Daoy (cell line): ENCODE measurements around the gene MAST4. TPM values are rescaled to one million over a fixed set of nuclear protein-coding genes. Genes with fewer than 3 reads are reported as not detected.
A peak's percentile ranks its signal among the peaks of the same experiment; 100 is the strongest.
"Not testable (repeated sequence)": the region's sequence is repeated elsewhere in the genome, so short reads cannot be mapped to it uniquely, and the experiment has no call there.

Experiments used
- DNase-seq: peaks from one replicate; pipeline ENCODE4 v3.0.0-alpha.2; 2015; ENCODE audit warnings: low read depth
- total RNA-seq: library from RNA; depleted of rRNA; stranded (reverse); fragments of >200 nt; shearing (Covaris generic); gene quantifications from 2 replicates; pipeline ENCODE4 v1.2.3, GENCODE V29; 2014

The MAST4 gene
- total RNA-seq, 1 experiment from 2014 or later: 5.5 TPM

DNA sequence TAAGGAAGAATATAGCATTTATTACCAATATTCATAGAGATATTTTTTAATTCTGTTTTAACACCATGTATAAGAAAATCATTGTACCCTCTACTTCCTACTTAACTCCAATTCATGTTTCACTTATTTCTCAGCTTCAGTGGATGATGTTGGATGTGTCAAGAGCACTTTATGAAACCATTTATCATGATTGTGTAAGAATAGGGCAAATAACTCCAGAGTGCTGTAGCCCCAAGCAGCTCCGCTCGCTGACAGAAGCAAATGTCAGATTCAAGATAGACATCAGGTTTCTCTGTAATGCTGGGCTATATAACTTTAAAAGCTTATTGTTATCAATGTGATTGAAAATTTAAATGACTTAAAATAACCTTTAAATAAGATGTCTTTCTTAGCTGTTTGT, 50.4 kb downstream of the MAST4 start:
- DNase-seq: no peak

DNA sequence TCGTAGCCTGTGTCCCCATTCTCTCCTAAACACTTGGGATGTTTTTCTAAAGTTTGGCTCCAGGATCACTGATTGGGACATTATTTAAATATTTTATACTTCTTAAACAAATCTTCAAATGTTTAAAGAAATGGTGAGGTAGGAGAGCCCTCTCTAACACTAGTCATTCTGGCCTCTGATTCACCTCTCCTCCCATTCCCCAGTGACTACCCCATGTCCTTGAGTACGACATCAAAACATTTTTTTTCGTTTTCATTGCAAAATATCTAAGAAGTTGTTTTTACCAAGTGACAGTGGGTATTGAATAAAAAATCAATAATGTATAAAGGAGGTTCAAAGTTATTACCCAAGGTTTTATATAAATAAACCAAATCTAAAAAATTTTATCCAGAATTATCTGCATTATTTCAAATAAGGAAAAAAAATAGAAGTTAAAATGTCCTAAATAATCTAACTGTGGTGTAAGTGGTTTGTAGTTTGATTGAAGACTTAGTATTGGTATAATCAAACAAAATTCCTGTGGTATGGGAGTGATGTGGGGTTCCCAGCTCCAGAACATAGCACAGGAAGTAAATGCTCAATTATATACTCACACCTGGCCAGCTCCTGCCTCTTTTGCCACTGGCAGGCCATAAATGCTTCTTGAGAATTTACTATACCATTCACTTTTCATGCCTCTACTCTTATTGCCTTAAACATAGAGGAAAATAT, 51.1 kb downstream of the MAST4 start:
- peak; percentile 15 for DNase-seq

DNA sequence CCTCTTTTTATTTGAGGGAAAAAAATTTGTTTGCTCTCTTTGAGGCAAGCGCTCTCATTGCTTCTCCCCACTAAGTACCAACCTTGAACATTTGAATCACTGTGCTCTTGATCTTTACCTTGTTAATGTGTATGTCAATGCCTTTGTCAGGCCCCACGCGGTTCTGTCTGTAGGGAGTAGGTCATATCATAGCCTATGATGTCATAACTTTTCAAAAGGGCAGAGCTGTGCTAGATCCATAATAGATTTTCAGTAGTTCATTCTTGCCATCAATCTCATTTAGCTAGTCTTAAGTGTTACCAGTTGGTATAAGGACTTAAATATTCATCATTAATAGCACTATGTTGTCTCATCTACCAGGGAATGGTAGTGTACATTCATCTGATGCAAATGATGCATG, 56.6 kb downstream of the MAST4 start:
- no peak for DNase-seq

DNA sequence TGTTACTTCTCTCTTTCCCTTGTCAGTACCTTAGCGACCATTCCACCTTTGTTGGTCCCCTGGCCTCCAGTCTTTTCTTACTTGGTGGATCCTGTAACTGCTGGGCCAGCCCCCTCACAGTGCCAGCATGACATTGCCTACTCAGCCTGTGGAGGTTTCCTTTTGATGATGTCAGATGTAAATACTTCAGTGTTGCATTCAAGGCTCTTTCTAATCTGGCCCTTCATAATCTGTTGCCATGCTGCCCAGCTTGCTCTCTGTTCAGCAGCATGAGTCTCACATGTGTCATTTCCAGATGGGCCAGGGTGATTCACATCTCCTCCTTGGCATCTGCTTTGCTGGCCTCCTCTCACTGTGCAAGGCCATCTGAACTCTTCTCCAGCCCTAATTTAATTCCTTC, 57.1 kb downstream of the MAST4 start:
- DNase-seq: peak; percentile 83

DNA sequence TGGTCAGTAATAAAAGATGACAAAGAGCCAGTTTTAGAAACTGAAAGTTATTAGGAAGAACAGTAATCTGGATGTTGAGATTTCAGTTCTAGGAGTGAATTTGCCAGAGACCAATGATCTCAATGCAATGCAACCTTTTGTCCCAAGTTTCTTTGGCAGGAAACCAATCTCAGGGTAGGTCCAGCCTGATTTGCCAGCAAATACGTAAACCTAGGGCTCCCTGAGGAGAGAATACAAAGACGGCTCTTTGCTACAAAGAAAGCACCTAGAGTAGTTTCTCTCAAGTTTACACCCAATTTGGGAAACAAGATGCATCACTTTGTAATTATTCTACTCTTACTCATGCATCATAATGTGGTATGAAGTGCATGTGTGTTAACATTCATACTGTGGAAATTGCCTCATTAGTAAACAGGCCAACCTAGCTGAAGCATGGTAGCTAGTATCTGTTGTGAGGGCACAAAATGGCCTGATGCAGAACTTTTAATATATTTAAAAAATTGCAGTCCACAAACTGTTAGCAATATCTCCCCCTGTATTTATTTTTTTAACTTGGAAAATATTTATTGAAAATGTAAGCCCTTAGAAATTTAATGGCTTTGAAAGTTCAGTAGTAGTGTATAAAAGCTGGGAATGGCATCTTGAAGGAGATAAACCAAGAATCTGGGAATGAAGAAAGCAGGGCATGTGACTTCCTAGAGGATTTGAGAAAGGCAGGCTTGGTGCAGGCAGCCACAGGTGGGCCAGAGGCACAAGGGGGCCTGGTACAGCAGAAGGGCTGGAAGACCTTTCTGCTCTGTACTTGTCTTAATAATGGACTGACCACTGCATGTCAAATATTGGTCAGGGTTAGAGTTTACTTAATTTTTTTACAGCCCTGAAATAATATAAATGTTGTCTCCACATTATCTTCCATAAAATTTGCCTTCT, 59.5 kb downstream of the MAST4 start:
- DNase-seq: no peak

DNA sequence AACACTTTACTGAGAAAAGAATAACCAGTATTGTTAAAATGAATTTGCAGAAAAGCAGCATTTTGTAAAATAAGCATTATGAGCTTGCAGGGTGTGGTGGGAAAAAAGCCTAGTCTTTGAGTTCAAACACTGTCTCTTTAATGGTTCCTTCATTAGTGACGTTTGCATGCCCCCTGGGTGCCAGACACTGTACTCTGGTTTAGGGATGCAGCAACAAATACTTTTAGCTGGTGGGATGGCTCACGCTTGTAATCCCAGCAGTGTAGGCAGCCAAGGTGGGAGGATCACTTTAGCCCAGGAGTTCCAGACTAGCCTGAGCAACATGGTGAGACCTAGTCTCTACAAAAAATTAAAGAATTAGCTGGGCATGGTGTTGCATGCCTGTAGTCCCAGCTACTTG, 62.3 kb downstream of the MAST4 start:
- DNase-seq: no peak

DNA sequence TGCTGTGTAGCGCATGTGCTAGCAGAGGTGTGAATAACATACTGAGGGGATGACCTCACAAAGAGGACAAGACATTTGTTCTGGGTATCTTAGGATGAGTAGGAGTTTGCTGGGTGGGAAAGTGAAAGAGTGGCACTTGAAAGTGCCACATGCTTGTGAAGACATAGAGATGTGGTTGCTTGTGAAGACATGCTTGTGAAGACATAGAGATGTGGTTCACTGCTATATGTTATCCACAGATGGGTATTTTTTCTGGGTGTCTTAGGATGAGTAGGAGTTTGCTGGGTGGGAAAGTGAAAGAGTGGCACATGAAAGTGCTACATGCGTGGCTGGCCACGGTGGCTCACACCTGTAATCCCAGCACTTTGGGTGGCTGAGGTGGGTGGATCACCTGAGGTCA, 63.6 kb downstream of the MAST4 start:
- DNase-seq: no peak

DNA sequence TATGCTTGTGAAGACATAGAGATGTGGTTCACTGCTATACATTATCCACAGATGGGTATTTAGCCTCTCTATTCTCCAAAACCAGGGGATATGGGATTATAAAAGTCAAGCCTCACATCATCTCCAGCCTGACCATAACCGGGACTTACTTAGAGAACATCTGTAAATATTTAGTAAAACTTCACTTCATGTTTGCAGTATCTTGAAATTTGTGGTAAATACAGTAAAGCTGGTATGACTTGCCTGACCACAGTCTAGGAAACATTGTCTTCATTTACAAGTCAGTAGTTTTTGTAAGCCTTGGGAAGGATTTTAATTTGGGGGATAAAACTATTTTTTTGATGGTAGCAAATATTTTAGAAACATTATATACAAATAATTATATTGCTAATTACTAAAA, 64.2 kb downstream of the MAST4 start:
- DNase-seq: no peak

DNA sequence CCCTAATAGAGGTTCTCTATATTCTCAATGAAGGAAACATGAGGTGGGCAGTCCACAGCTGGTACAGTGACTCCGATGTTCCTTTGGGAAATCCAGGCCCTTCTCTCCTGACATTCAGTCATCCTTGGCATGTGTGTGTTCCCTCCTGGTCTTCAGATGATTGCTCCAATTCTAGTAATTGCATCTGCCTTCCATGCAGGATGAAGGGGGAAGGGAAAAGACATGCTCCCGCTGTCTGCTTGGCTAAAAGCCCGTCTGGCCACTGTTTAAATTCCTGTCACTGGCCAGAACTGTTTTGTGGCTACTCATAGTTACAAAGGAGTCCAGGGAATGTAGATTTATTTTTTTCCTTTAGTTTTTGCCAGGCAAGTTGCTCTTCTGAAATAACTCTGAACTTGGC, 65.0 kb downstream of the MAST4 start:
- DNase-seq: no peak

DNA sequence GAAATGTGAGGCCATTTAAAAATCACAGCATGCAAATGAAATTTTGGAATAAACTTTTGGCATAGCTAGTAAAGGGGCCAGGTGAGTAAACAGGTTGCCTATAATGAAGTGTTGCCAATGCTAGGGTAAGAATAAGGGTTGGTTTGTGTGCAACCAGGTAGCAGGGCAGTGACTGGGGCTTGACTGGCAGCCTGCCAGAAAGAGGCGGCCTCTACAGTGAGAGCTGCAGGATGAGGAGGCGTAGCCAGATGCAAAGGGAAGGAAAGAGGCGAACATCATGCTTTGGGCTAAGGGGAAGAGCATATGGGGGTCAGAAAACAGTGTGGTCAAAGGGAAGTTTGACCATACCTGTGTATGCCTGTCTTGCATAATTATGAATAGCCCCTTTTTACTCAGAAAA, 70.6 kb downstream of the MAST4 start:
- DNase-seq: peak; percentile 34

DNA sequence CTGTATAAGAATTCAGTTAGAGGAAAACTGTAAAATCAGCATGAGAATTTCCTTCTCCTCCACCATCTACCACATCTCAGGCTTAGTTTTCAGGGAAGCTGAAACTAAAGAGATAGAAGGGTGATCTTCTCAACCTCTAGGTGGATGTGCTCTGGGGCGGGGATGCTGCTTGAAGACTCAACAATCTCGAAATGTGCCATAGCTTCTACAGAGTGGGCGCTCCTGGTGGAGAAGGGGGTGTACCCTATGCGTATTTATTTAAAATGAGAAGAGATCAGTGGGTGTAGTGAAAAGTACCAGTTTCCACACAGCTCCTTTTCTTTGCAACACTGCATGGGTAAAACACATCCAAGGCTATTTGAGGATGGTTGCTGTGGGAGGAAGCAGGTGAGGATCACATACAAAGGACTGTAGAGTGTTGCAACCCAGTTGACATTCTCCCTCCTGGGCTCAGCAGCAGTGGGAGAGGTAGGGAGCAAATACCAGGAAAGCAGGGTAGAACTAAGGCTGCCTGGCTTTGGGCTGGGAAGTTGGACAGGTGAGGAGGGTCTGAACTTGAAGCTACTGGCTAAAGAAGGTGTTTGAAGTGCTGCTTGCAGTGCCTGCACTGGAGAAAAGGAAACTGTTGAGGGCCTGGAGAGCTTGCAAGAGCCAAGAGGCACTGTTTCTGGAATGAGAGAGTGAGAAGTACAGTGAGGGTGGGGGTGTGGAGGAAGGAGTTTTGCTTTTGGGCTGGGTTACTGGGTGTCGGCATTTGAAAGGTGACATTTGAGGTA, 73.1 kb downstream of the MAST4 start:
- no peak for DNase-seq

DNA sequence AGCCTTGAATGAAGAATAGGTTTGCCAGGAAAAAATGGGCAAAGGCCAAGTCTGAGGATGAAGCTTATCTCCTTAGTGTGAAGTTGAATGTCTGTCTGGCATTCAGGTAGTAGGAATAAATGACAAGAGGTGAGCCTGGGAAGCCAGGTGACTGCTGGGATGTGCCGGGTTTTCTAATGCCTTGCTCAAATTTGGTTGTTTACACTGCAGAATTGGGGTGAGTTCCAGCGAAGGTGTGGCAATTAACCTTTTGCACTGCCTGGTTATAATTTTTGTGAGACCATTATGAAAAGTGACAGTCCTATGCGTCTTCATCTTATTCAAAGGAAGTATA, 73.6 kb downstream of the MAST4 start:
- no peak for DNase-seq

DNA sequence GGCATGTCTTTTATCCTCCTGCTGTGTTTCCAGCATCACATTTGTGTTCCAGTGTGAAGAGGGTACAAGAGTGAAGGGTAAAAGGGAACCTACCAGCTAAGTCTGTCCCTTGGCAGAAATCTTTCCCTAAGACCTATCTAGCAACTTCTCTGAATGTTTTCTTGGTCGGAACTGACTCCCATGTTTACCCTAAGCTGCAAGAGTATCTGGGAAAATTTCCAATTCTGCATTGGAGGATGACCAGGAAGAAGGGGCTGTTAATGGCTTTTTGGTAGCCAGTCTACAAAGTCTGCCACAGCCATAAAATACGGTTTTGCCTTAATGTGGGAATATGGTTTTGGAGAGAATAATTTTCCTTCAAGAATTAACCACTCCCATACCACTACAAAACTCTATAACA, 75.1 kb downstream of the MAST4 start:
- DNase-seq: no peak

DNA sequence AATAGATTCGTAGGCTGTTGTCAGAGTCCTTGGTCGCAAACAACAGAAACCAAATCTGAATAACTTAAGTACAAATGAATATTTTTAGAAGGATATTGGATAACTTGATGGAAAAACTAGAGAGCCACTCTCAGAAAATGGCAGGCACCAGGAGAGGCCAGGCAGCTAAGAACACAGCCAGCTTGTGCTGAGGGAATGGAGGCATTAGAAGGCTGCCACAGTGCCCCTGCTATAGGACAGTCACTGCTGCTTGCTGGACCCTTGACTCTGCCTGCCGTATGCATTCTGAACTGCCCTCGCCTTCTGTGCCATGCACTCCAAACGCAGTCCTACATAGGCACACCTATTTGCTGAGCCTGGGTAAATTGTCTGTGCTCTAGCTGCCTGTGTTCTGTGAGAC, 78.6 kb downstream of the MAST4 start:
- no peak for DNase-seq

DNA sequence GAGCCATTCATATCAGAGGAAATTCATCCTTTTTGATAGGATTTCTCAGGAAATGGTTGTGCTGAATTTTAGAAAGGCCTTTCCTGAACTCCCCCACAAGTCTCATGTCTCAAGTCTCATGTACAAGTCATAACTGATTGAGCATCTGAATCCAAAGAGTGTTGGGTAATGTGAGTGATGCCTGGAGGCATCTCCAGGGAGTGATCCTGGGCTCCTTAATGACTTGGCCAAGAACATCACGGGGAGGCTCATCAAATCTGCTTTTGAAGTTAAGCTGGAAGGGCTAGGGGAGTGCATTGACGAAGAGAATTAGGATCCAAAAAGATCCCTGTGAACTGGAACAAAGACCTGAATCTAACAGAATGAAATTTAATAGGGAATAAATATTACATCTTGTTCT, 79.2 kb downstream of the MAST4 start:
- DNase-seq: no peak

DNA sequence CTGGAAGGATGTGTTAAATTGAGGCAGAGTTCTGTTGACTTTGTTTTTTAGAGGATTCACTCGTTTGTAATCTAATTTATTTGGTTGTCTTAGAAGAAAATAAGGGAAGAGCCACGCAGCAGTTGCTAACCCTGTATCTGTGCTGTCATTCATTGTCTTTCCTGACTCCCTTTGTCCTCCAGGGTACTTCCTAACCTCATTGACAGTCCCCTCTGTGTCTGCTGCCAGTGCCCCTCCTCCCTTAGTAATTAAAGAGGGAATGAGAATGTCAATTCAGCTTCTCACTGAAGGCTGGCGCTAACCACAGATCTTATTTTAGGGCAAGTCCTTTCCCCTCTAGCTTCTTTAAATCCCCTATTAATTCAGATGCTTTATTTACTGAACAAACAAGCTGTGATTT, 84.0 kb downstream of the MAST4 start:
- no peak for DNase-seq

DNA sequence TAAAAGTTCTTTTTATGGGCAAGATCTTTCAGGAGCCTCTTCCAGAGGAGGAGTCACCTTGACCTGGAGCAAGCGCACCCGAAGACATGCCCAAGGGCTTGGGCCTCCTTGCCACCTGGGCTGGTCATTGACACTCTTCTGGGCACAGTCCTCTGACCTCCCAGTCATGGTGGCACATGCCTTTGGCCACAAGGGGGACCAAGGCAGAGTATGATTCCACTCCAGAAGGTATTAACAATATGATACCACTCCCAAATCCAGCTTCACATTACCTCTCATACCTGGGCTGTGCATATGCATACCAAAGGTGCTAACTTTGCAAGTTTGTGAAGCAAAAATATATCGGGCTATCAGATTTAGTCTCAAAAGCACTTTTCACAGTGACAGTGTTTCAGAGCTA, 84.6 kb downstream of the MAST4 start:
- no peak for DNase-seq

DNA sequence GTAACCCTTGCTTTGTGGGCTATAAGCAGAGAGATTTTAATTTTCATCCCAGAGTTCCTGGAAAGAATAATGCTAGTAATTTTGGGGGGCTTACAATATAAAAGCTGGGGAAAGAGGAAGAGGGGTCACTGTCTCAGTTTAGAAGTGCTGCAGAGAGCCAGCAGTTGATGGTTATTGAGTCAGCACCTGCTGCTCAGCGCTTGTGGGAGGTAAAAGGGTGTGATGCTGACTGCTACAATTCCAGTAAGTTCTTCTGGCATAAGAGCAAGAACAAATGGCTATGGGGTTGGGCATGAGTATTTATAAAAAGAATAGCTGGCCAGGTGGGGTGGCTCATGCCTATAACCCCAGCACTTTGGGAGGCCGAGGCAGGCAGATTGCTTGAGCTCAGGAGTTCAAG, 88.5 kb downstream of the MAST4 start:
- DNase-seq: no peak

DNA sequence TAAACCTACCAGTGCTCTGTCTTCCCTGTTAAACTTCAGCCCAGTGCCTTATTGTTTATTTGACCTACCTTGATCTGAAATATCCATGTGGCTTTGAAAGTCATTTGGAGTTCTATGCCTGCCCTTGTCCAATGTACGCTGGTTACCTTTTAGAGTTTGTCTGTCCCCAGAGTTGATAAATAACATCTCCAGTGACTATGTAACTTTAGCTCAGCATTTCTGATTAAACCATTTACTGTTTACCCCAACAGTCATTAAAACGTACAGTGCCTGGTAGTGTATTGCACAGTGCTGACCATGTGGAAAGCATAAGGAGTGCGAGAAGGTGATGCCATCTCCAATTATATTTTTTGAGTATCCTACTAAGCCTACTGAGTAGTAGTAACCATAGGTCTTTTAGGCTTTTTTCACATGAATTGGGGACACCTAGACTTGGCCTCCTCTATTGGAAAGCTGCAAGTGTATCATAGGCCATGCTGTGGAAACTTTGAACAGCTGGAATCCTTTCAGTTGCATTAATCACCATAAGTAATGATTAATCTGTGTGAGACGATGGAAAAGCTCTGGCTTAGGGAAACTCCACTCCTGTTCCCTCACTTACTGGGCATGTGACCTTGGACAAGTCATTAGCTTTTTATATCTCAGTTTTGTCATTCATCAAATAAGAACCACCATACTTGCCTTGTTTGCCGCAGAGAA, 93.5 kb downstream of the MAST4 start:
- no peak for DNase-seq

DNA sequence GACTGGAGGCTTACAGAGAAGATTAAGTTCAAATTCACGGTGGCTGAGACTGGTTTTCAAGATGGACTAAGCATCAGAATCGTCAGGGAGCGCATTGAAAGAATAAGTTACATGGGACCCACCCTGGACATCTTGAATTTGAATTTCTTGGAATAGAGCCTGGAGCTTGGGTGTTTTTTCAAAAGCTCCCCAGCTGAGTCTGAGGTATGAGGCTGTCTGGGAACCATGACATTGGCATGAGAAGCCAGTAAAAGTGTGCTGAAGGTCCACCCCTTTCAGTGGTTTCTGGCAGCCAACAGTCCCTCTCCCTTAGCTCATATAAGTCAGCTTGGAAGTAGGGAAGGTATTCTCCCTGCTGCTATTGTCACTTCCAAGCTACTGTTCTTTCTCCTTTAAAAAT, 97.8 kb downstream of the MAST4 start:
- peak; percentile 39 for DNase-seq

DNA sequence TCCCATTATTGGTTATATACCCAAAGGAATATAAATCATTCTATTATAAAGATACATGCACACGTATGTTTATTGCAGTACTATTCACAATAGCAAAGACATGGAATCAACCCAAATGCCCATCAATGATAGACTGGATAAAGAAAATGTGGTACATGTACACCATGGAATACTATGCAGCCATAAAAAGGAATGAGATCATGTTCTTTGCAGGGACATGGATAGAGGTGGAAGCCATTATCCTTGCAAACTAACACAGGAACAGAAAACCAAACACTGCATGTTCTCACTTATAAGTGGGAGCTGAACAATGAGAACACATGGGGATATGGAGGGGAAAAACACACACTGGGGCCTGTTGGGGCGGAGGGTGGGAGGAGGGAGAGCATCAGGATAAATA, 99.6 kb downstream of the MAST4 start:
- not testable (repeated sequence) for DNase-seq
